CD14-positive monocyte (primary cell): ENCODE measurements around the gene CLRN2. TPM values are rescaled to one million over a fixed set of nuclear protein-coding genes. Genes with fewer than 3 reads are reported as not detected.
A peak's percentile ranks its signal among the peaks of the same experiment; 100 is the strongest.

Experiments used
- DNase-seq, 3 donors: peaks; one replicate each; pipeline ENCODE4 v3.0.0-alpha.2; 2011 to 2022
- H2AFZ ChIP-seq: 2 replicates; pipeline ENCODE4 v1.6.0; 2012; ENCODE audit warnings: mild to moderate bottlenecking, low read depth, low read length, inconsistent platforms; ENCODE audit not compliant: insufficient read depth, poor library complexity, severe bottlenecking
- H3K27ac ChIP-seq, 2 donors: 1 replicate in 1 of 2; 2 replicates in 1 of 2; pipeline ENCODE4 v1.5.1; 2012 to 2013; ENCODE audit warnings: low read length in 2 of 2, control low read depth in 1 of 2, inconsistent platforms in 1 of 2, low read depth in 1 of 2, mild to moderate bottlenecking in 1 of 2
- H3K27me3 ChIP-seq, 2 donors: one replicate each; pipeline versions ENCODE4 v1.6.0 to v1.6.1; 2011 to 2013; ENCODE audit warnings: low read length in 2 of 2; ENCODE audit not compliant: control insufficient read depth in 2 of 2, insufficient read depth in 2 of 2
- H3K36me3 ChIP-seq, 2 donors: replicated peaks in 1 of 2; 1 replicate in 1 of 2; 2 replicates in 1 of 2; pipeline versions ENCODE4 v1.5.1 to v1.6.1; 2012 to 2013; ENCODE audit warnings: low read length in 2 of 2, control low read depth in 1 of 2, inconsistent platforms in 1 of 2, mild to moderate bottlenecking in 1 of 2; ENCODE audit not compliant: insufficient read depth in 2 of 2, control insufficient read depth in 1 of 2
- H3K4me1 ChIP-seq, 2 donors: 1 replicate in 1 of 2; 2 replicates in 1 of 2; pipeline versions ENCODE4 v1.5.1 to v1.6.1; 2012 to 2013; ENCODE audit warnings: low read length in 2 of 2, control low read depth in 1 of 2, inconsistent platforms in 1 of 2, mild to moderate bottlenecking in 1 of 2, moderate library complexity in 1 of 2; ENCODE audit not compliant: insufficient read depth in 2 of 2, control insufficient read depth in 1 of 2
- H3K4me2 ChIP-seq: replicated peaks from 2 replicates; pipeline ENCODE3; 2012; ENCODE audit warnings: low read length, moderate library complexity, mild to moderate bottlenecking; ENCODE audit not compliant: poor library complexity, severe bottlenecking; ENCODE audit errors: extremely low read depth
- H3K4me3 ChIP-seq, 3 experiments: fragments of 200-600 bp in 1 of 3; sonication (generic) in 1 of 3; replicated peaks in 1 of 3; 1 replicate in 2 of 3; 2 replicates in 1 of 3; pipeline ENCODE4 v1.5.1; 2011 to 2013; ENCODE audit warnings: low read length in 3 of 3, mild to moderate bottlenecking in 3 of 3, control low read depth in 2 of 3, low read depth in 2 of 3, inconsistent platforms in 1 of 3, moderate library complexity in 1 of 3
- H3K79me2 ChIP-seq: 2 replicates; pipeline ENCODE4 v1.6.0; 2012; ENCODE audit warnings: mild to moderate bottlenecking, control low read depth, inconsistent platforms, low read length, moderate library complexity; ENCODE audit not compliant: insufficient read depth
- H3K9ac ChIP-seq: 2 replicates; pipeline ENCODE4 v1.6.0; 2017; ENCODE audit warnings: low read length, mild to moderate bottlenecking; ENCODE audit not compliant: insufficient read depth, poor library complexity, severe bottlenecking
- H3K9me3 ChIP-seq, 2 donors: replicated peaks in 1 of 2; 1 replicate in 1 of 2; 2 replicates in 1 of 2; pipeline versions ENCODE4 v1.5.1 to v1.6.1; 2012 to 2013; ENCODE audit warnings: low read length in 2 of 2, control low read depth in 1 of 2; ENCODE audit not compliant: control insufficient read depth in 1 of 2, insufficient read depth in 1 of 2
- H4K20me1 ChIP-seq: 2 replicates; pipeline ENCODE4 v1.6.0; 2012; ENCODE audit warnings: mild to moderate bottlenecking, low read length, control low read depth, moderate library complexity; ENCODE audit not compliant: insufficient read depth
- H3K27ac Mint-ChIP-seq, 7 donors: one replicate each; pipeline ENCODE4 v1.8.0; 2020; ENCODE audit warnings: mild to moderate bottlenecking in 7 of 7, mixed read lengths in 7 of 7, moderate library complexity in 6 of 7, inconsistent platforms in 2 of 7
- H3K27me3 Mint-ChIP-seq, 3 donors: one replicate each; pipeline ENCODE4 v1.8.0; 2021 to 2022; ENCODE audit warnings: low read depth in 3 of 3, mild to moderate bottlenecking in 3 of 3, mixed read lengths in 3 of 3, moderate library complexity in 3 of 3, inconsistent platforms in 1 of 3
- H3K36me3 Mint-ChIP-seq, 2 donors: one replicate each; pipeline ENCODE4 v1.8.0; 2020; ENCODE audit warnings: mixed read lengths in 2 of 2, inconsistent platforms in 1 of 2, mild to moderate bottlenecking in 1 of 2
- H3K4me1 Mint-ChIP-seq: one replicate; pipeline ENCODE4 v1.8.0; 2020; ENCODE audit warnings: mild to moderate bottlenecking, mixed read lengths
- H3K4me3 Mint-ChIP-seq, 2 donors: one replicate each; pipeline ENCODE4 v1.8.0; 2020; ENCODE audit warnings: mild to moderate bottlenecking in 2 of 2, mixed read lengths in 2 of 2, moderate library complexity in 1 of 2
- H3K9me3 Mint-ChIP-seq, 7 donors: one replicate each; pipeline ENCODE4 v1.8.0; 2020 to 2022; ENCODE audit warnings: mixed read lengths in 7 of 7, mild to moderate bottlenecking in 6 of 7, moderate library complexity in 6 of 7, inconsistent platforms in 2 of 7
- WGBS: methylation state at CpG from one replicate; pipeline ENCODE4 v1.1.5; 2013; ENCODE audit warnings: missing lambda C conversion rate; ENCODE audit not compliant: insufficient coverage; 5-methylcytosine and 5-hydroxymethylcytosine counted together
- intact Hi-C, 2 donors: fragments of 100-400 bp; cut with micrococcal nuclease; formaldehyde crosslinking; loops; one replicate each; pipeline versions ENCODE4 v1.15.0 to v1.15.1; 2023
- polyA plus RNA-seq, 3 donors: library from polyadenylated mRNA; depleted of rRNA in 1 of 3; unstranded in 2 of 3; stranded (reverse) in 1 of 3; fragments of 300-500 nt in 2 of 3; fragments of >200 nt in 1 of 3; fragmentation: Illumina TruSeq in 2 of 3; gene quantifications; 1 replicate in 2 of 3; 2 replicates in 1 of 3; pipeline ENCODE4 v1.2.3, GENCODE V29; 2012 to 2021
- TF ChIP-seq, protein P1 (sequence below): fragments of 200-600 bp; IDR thresholded peaks from one replicate; pipeline ENCODE4 v1.8.0; 2022; ENCODE audit warnings: antibody characterized with exemption, mild to moderate bottlenecking

CLRN2 gene
- polyA plus RNA-seq, 3 donors, result not detected

DNA sequence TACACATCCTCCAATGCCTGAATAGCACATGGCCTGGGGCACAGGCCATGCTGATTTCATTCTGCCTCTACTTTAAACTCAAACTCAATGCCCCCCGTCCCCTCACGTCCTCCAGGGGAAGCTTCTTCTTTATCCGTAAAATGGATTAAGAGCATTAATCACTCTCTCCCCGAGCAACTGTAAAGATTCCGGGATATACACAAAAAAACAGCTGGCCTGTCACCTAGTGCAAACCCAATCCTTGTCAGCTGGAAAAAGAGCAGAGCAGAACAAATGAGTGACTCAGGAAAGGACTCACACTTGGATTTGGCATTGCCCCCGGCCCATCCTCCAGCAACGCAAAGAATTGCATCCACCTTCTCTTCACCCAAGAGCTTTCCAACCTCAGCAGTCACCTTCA is 10.9 kb upstream of the CLRN2 start:
- Mint-ChIP-seq H3K27ac (peak overlapping the region in 1 of 7 donors; percentile 43), H3K4me3 (no peak overlapping the region), H3K36me3 (peaks cover 54 to 82% of the 10 kb centered on the region in 2 donors), H3K4me1 (peaks cover under 1% of the 10 kb centered on the region), H3K9me3 (peaks cover 0 to 1% (median 0%) of the 10 kb centered on the region in 7 donors), H3K27me3 (no peaks in the 10 kb centered on the region)
- no peak overlapping the region for H3K4me3 ChIP-seq
- DNase-seq, result no peak
- no peak overlapping the region for H3K9ac ChIP-seq
- H3K4me2 ChIP-seq, result no peak overlapping the region
- intact Hi-C loops, result no loop called here
- H3K27ac ChIP-seq, result no peak overlapping the region
- WGBS, result 100% methylated on average over 5 of the region's 7 CpGs
- peaks cover 30 to 70% of the 10 kb centered on the region in 2 donors for H3K36me3 ChIP-seq
- H3K4me1 ChIP-seq, result no peaks in the 10 kb centered on the region
- no peaks in the 10 kb centered on the region for H3K79me2 ChIP-seq
- no peaks in the 10 kb centered on the region for H3K27me3 ChIP-seq
- H2AFZ ChIP-seq, result no peak overlapping the region
- no peaks in the 10 kb centered on the region for H4K20me1 ChIP-seq
- TF ChIP-seq, protein P1, sequence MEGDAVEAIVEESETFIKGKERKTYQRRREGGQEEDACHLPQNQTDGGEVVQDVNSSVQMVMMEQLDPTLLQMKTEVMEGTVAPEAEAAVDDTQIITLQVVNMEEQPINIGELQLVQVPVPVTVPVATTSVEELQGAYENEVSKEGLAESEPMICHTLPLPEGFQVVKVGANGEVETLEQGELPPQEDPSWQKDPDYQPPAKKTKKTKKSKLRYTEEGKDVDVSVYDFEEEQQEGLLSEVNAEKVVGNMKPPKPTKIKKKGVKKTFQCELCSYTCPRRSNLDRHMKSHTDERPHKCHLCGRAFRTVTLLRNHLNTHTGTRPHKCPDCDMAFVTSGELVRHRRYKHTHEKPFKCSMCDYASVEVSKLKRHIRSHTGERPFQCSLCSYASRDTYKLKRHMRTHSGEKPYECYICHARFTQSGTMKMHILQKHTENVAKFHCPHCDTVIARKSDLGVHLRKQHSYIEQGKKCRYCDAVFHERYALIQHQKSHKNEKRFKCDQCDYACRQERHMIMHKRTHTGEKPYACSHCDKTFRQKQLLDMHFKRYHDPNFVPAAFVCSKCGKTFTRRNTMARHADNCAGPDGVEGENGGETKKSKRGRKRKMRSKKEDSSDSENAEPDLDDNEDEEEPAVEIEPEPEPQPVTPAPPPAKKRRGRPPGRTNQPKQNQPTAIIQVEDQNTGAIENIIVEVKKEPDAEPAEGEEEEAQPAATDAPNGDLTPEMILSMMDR, result no peak
- no peaks in the 10 kb centered on the region for H3K9me3 ChIP-seq

DNA sequence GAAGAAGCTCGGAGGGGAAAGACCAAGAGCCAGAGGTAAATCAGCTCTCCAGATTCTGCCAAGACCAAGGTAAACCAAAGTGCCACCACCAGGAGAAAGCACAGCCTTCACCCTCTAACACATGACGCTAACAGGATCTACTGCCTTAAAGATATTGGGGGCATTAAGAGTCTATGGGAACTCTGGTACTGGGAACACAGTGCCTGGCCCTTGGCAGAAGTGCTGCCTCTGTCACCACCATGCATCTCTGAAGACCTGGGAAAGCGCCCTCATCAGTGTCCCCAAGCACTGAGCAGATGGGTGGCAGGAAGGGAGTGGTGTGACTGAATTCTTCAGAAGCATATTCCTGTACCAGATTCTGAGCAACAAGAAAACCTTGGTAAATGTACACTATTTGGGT is 4.4 kb upstream of the CLRN2 start:
- Histone ChIP-seq H3K27me3 (no peaks in the 10 kb centered on the region), H3K27ac (no peak overlapping the region), H2AFZ (no peak overlapping the region), H3K4me1 (peaks cover 14 to 17% of the 10 kb centered on the region in 2 donors), H3K4me3 (no peak overlapping the region), H4K20me1 (no peaks in the 10 kb centered on the region), H3K9ac (no peak overlapping the region), H3K4me2 (peak overlapping the region; percentile 89), H3K36me3 (peaks cover 2 to 16% of the 10 kb centered on the region in 2 donors), H3K9me3 (no peaks in the 10 kb centered on the region), H3K79me2 (peaks cover 11% of the 10 kb centered on the region)
- TF ChIP-seq, protein P1, result no peak
- H3K4me1 Mint-ChIP-seq, result peaks cover 23% of the 10 kb centered on the region
- no peak overlapping the region for H3K27ac Mint-ChIP-seq
- intact Hi-C loops, result no loop called here
- peaks cover 17 to 29% of the 10 kb centered on the region in 2 donors for H3K36me3 Mint-ChIP-seq
- DNase-seq, result no peak
- H3K4me3 Mint-ChIP-seq, result no peak overlapping the region
- no peaks in the 10 kb centered on the region for H3K9me3 Mint-ChIP-seq
- WGBS, result no CpG with 5 or more reads among the region's 3 CpGs
- peaks cover 0 to 6% (median 3%) of the 10 kb centered on the region in 3 donors for H3K27me3 Mint-ChIP-seq
